Fibroblast of skin of scalp (primary cell): ENCODE measurements around the gene IL12RB2.
A peak's percentile ranks its signal among the peaks of the same experiment; 100 is the strongest.

Experiments used
- DNase-seq: peaks from one replicate; pipeline ENCODE4 v3.0.0-alpha.2; 2013

The IL12RB2 gene

GRCh38 chr1:67348586-67349252, 41.0 kb downstream of the IL12RB2 start:
- no peak for DNase-seq

- DNase-seq = no peak
Observed at GRCh38 chr1:67350783-67351182, 43.1 kb downstream of the IL12RB2 start.

- no peak for DNase-seq
Observed at GRCh38 chr1:67352211-67352610, 44.5 kb downstream of the IL12RB2 start.

- DNase-seq = peak; percentile 82
Observed at GRCh38 chr1:67355745-67356424, 48.2 kb downstream of the IL12RB2 start.

- DNase-seq = no peak
Observed at GRCh38 chr1:67359592-67359991, 51.9 kb downstream of the IL12RB2 start.

- no peak for DNase-seq
Observed at GRCh38 chr1:67361641-67362040, 54.0 kb downstream of the IL12RB2 start.

- peak; percentile 44 for DNase-seq
Observed at GRCh38 chr1:67367370-67368045, 59.8 kb downstream of the IL12RB2 start.

GRCh38 chr1:67368046-67368514, 60.4 kb downstream of the IL12RB2 start:
- no peak for DNase-seq

GRCh38 chr1:67371043-67371442, 63.4 kb downstream of the IL12RB2 start:
- no peak for DNase-seq

GRCh38 chr1:67371681-67372080, 64.0 kb downstream of the IL12RB2 start:
- DNase-seq = no peak

- DNase-seq = no peak
Observed at GRCh38 chr1:67372136-67372535, 64.5 kb downstream of the IL12RB2 start.

GRCh38 chr1:67372898-67373297, 65.2 kb downstream of the IL12RB2 start:
- no peak for DNase-seq

GRCh38 chr1:67376381-67376780, 68.7 kb downstream of the IL12RB2 start:
- no peak for DNase-seq

- DNase-seq = no peak
Observed at GRCh38 chr1:67377253-67377652, 69.6 kb downstream of the IL12RB2 start.

GRCh38 chr1:67381154-67381553, 73.5 kb downstream of the IL12RB2 start:
- DNase-seq = no peak

- DNase-seq = no peak
Observed at GRCh38 chr1:67382292-67382691, 74.6 kb downstream of the IL12RB2 start.

- DNase-seq = no peak
Observed at GRCh38 chr1:67383999-67384638, 76.4 kb downstream of the IL12RB2 start.

- peak; percentile 80 for DNase-seq
Observed at GRCh38 chr1:67390041-67390887, 82.6 kb downstream of the IL12RB2 start.

- no peak for DNase-seq
Observed at GRCh38 chr1:67393240-67393639, 85.6 kb downstream of the IL12RB2 start.

GRCh38 chr1:67393737-67394136, 86.1 kb downstream of the IL12RB2 start:
- no peak for DNase-seq

- DNase-seq = no peak
Observed at GRCh38 chr1:67394548-67394947, 86.9 kb downstream of the IL12RB2 start.
